HG02610 (cell line): ENCODE results near the gene IPO11.
"Not testable (repeated sequence)": the region's sequence is repeated elsewhere in the genome, so short reads cannot be mapped to it uniquely, and the experiment has no call there.

Experiments
- ATAC-seq: cut with Tn5 transposase; IDR thresholded peaks from one replicate; pipeline ENCODE4 v1.9.1; 2021; ENCODE audit warnings: mild to moderate bottlenecking, moderate library complexity; ENCODE audit not compliant: unreplicated experiment

IPO11 gene

GRCh38 chr5:62509806-62510205 lies 97.2 kb downstream of the IPO11 start:
- no peak for ATAC-seq

- ATAC-seq, result not testable (repeated sequence)
Measured at GRCh38 chr5:62513085-62513484, 100.5 kb downstream of the IPO11 start.

GRCh38 chr5:62514510-62515119 lies 102.1 kb downstream of the IPO11 start:
- ATAC-seq, result no peak

- not testable (repeated sequence) for ATAC-seq
Measured at GRCh38 chr5:62520812-62521211, 108.2 kb downstream of the IPO11 start.

GRCh38 chr5:62521319-62521718 lies 108.8 kb downstream of the IPO11 start:
- no peak for ATAC-seq

GRCh38 chr5:62522811-62523210 lies 110.2 kb downstream of the IPO11 start:
- no peak for ATAC-seq

GRCh38 chr5:62533597-62533996 lies 121.0 kb downstream of the IPO11 start:
- ATAC-seq, result no peak

GRCh38 chr5:62534461-62535236 lies 122.1 kb downstream of the IPO11 start:
- ATAC-seq, result no peak

- no peak for ATAC-seq
Measured at GRCh38 chr5:62536232-62536631, 123.7 kb downstream of the IPO11 start.

GRCh38 chr5:62536783-62537182 lies 124.2 kb downstream of the IPO11 start:
- ATAC-seq, result no peak

GRCh38 chr5:62538017-62538942 lies 125.7 kb downstream of the IPO11 start:
- ATAC-seq, result peak; percentile 69

- ATAC-seq, result no peak
Measured at GRCh38 chr5:62542720-62543119, 130.2 kb downstream of the IPO11 start.

- no peak for ATAC-seq
Measured at GRCh38 chr5:62547945-62548630, 135.5 kb downstream of the IPO11 start.

- ATAC-seq, result no peak
Measured at GRCh38 chr5:62550103-62550502, 137.5 kb downstream of the IPO11 start.

GRCh38 chr5:62555930-62556329 lies 143.4 kb downstream of the IPO11 start:
- no peak for ATAC-seq

- ATAC-seq, result no peak
Measured at GRCh38 chr5:62558941-62559340, 146.4 kb downstream of the IPO11 start.

GRCh38 chr5:62560786-62561185 lies 148.2 kb downstream of the IPO11 start:
- no peak for ATAC-seq

GRCh38 chr5:62561896-62562295 lies 149.3 kb downstream of the IPO11 start:
- no peak for ATAC-seq

GRCh38 chr5:62562867-62563266 lies 150.3 kb downstream of the IPO11 start:
- ATAC-seq, result no peak

GRCh38 chr5:62564101-62564500 lies 151.5 kb downstream of the IPO11 start:
- ATAC-seq, result no peak

- ATAC-seq, result not testable (repeated sequence)
Measured at GRCh38 chr5:62565740-62566139, 153.2 kb downstream of the IPO11 start.
